Regular cardiac myocyte (primary cell): ENCODE measurements around the gene ZBTB48. TPM values are rescaled to one million over a fixed set of nuclear protein-coding genes. Genes with fewer than 3 reads are reported as not detected.

Experiments used
- total RNA-seq: library from RNA; depleted of rRNA; stranded (reverse); fragments of >200 nt; gene quantifications from 2 replicates; pipeline ENCODE4 v1.2.3, GENCODE V29; 2014

The ZBTB48 gene
- total RNA-seq, result 15.5 and 15.9 TPM in 2 replicates

GRCh38 chr1:6579374-6580118 is at the start of gene ZBTB48:
TSS of gene ZBTB48 (plus strand) at chr1:6579994. CDS start at chr1:6580610, 616 bp downstream.

GRCh38 chr1:6554031-6554906 is 25.5 kb upstream of the ZBTB48 start, which contains the start of gene NOL9:
TSS of gene NOL9 (minus strand) at chr1:6554513. CDS start at chr1:6554502, 11 bp downstream.

GRCh38 chr1:6554907-6555778 is 24.7 kb upstream of the ZBTB48 start, which contains the start of gene TAS1R1:
TSS of gene TAS1R1 (plus strand) at chr1:6555307. CDS start at chr1:6555374, 67 bp downstream.

GRCh38 chr1:6602669-6603237 is 23.0 kb downstream of the ZBTB48 start, which contains the start of gene KLHL21:
TSS of gene KLHL21 (minus strand) at chr1:6602869. CDS start at chr1:6602817, 52 bp downstream.

GRCh38 chr1:6613361-6614018 is 33.7 kb downstream of the ZBTB48 start, which contains the start of gene PHF13:
TSS of gene PHF13 (plus strand) at chr1:6613731. CDS start at chr1:6614067, 336 bp downstream.

GRCh38 chr1:6624710-6625583 is 45.2 kb downstream of the ZBTB48 start, which contains the start of gene THAP3:
TSS of gene THAP3 (plus strand) at chr1:6624868. CDS start at chr1:6625219, 351 bp downstream.

Other genes with a start within 250 kb of the ZBTB48 start
- gene ACOT7, start 186.2 kb upstream of the ZBTB48 start, total RNA-seq, result 14.4 and 47.0 TPM in 2 replicates
- 0.77 and 0.85 TPM in 2 replicates for gene HES2, start 160.1 kb upstream of the ZBTB48 start, total RNA-seq
- gene ESPN, start 155.2 kb upstream of the ZBTB48 start, total RNA-seq, result under 0.01 and 0.19 TPM in 2 replicates
- 5.0 and 6.8 TPM in 2 replicates for gene TNFRSF25, start 113.8 kb upstream of the ZBTB48 start, total RNA-seq
- gene PLEKHG5, start 88.3 kb upstream of the ZBTB48 start, total RNA-seq, result 16.9 and 23.0 TPM in 2 replicates
- gene NOL9, start 25.5 kb upstream of the ZBTB48 start, total RNA-seq, result 16.9 and 30.1 TPM in 2 replicates
- gene TAS1R1, start 24.7 kb upstream of the ZBTB48 start, total RNA-seq, result not detected in 2 replicates
- 57.2 and 76.5 TPM in 2 replicates for gene KLHL21, start 22.9 kb downstream of the ZBTB48 start, total RNA-seq
- gene PHF13, start 33.7 kb downstream of the ZBTB48 start, total RNA-seq, result 6.9 and 9.3 TPM in 2 replicates
- 22.4 and 24.0 TPM in 2 replicates for gene THAP3, start 44.9 kb downstream of the ZBTB48 start, total RNA-seq
- 35.5 and 42.6 TPM in 2 replicates for gene DNAJC11, start 121.8 kb downstream of the ZBTB48 start, total RNA-seq
- 59.6 and 62.9 TPM in 2 replicates for gene CAMTA1, start 205.5 kb downstream of the ZBTB48 start, total RNA-seq